Head of caudate nucleus (tissue), 42 donors: ENCODE data around the gene ADGRG6.

Experiments used
- DNase-seq, 42 donors: peaks; one replicate each; pipeline versions ENCODE4 v3.0.0 to v3.0.0-alpha.2; 2020 to 2021; ENCODE audit warnings: mixed read lengths in 7 of 42
- intact Hi-C: fragments of 100-400 bp; cut with DNase I; formaldehyde crosslinking; loops from one replicate; pipeline ENCODE4 v1.15.0; 2022

ADGRG6 gene

GRCh38 chr6:142313284-142313683, 11.5 kb downstream of the ADGRG6 start:
- DNase-seq: no peak
- intact Hi-C loops: no loop called here

- DNase-seq: no peak
- intact Hi-C loops: no loop called here
Observed at GRCh38 chr6:142316791-142317368, 15.1 kb downstream of the ADGRG6 start.

GRCh38 chr6:142318714-142319113, 16.9 kb downstream of the ADGRG6 start:
- intact Hi-C loops: no loop called here
- no peak for DNase-seq

GRCh38 chr6:142320366-142320765, 18.6 kb downstream of the ADGRG6 start:
- intact Hi-C loops: no loop called here
- no peak for DNase-seq

GRCh38 chr6:142321451-142321850, 19.6 kb downstream of the ADGRG6 start:
- no peak for DNase-seq
- intact Hi-C loops: no loop called here

- intact Hi-C loops: no loop called here
- no peak for DNase-seq
Observed at GRCh38 chr6:142322066-142322465, 20.3 kb downstream of the ADGRG6 start.

GRCh38 chr6:142322504-142323198, 20.8 kb downstream of the ADGRG6 start:
- intact Hi-C loops: no loop called here
- DNase-seq: no peak

- intact Hi-C loops: no loop called here
- DNase-seq: no peak
Observed at GRCh38 chr6:142323377-142323776, 21.6 kb downstream of the ADGRG6 start.

- DNase-seq: no peak
- intact Hi-C loops: no loop called here
Observed at GRCh38 chr6:142324111-142324510, 22.3 kb downstream of the ADGRG6 start.

- intact Hi-C loops: no loop called here
- DNase-seq: no peak
Observed at GRCh38 chr6:142325111-142325510, 23.3 kb downstream of the ADGRG6 start.

- intact Hi-C loops: no loop called here
- DNase-seq: no peak
Observed at GRCh38 chr6:142326540-142326939, 24.7 kb downstream of the ADGRG6 start.

GRCh38 chr6:142328070-142328469, 26.3 kb downstream of the ADGRG6 start:
- no peak for DNase-seq
- intact Hi-C loops: no loop called here

GRCh38 chr6:142329486-142330113, 27.8 kb downstream of the ADGRG6 start:
- intact Hi-C loops: no loop called here
- DNase-seq: no peak

- intact Hi-C loops: no loop called here
Observed at GRCh38 chr6:142331075-142331551, 29.3 kb downstream of the ADGRG6 start.

GRCh38 chr6:142331601-142332000, 29.8 kb downstream of the ADGRG6 start:
- intact Hi-C loops: no loop called here
- DNase-seq: no peak

More at GRCh38 chr6:142331075-142331551, 29.3 kb downstream of the ADGRG6 start:
- DNase-seq: no peak

- DNase-seq: no peak
- intact Hi-C loops: no loop called here
Observed at GRCh38 chr6:142332393-142333098, 30.7 kb downstream of the ADGRG6 start.

- DNase-seq: no peak
- intact Hi-C loops: no loop called here
Observed at GRCh38 chr6:142333431-142333830, 31.6 kb downstream of the ADGRG6 start.

GRCh38 chr6:142334294-142334693, 32.5 kb downstream of the ADGRG6 start:
- intact Hi-C loops: no loop called here
- DNase-seq: no peak

- intact Hi-C loops: no loop called here
- DNase-seq: no peak
Observed at GRCh38 chr6:142335415-142335814, 33.6 kb downstream of the ADGRG6 start.

- intact Hi-C loops: no loop called here
Observed at GRCh38 chr6:142336183-142336582, 34.4 kb downstream of the ADGRG6 start.

More at GRCh38 chr6:142336183-142336582, 34.4 kb downstream of the ADGRG6 start:
- no peak for DNase-seq
